Panc1 (cell line): ENCODE results near the gene TP53BP1. TPM values are rescaled to one million over a fixed set of nuclear protein-coding genes. Genes with fewer than 3 reads are reported as not detected.

Source experiments
- ATAC-seq: fragments of 200-7000 bp; cut with Tn5 transposase; 2 replicates; pipeline ENCODE4 v1.9.1; 2020; ENCODE audit warnings: mild to moderate bottlenecking, moderate library complexity
- BruUV-seq: library from RNA; stranded (reverse); fragments of 400-500 nt; replicated peaks from 2 replicates; lab custom pipeline; 2021; lab: Mats Ljungman, UMichigan
- CTCF ChIA-PET: fragments of 300-600 bp; sonication (Branson Sonifier 250); formaldehyde crosslinking; loops from one replicate; lab custom pipeline; 2022; ENCODE audit warnings: antibody characterized with exemption; lab: Charles Lee
- POLR2A ChIA-PET: fragments of 300-600 bp; sonication (Branson Sonifier 250); formaldehyde crosslinking; loops from one replicate; lab custom pipeline; 2022; ENCODE audit warnings: antibody characterized with exemption; lab: Charles Lee
- DNase-seq: peaks from one replicate; pipeline ENCODE4 v3.0.0-alpha.2; 2010; ENCODE audit warnings: low read depth, low spot score
- H3K27ac ChIP-seq: 2 replicates; pipeline ENCODE4 v1.5.1; 2011; ENCODE audit warnings: mild to moderate bottlenecking, low read length, inconsistent platforms
- H3K27me3 ChIP-seq: fragments of 200-500 bp; sonication (Bioruptor generic); 2 replicates; pipeline ENCODE4 v1.6.0; 2014; ENCODE audit warnings: low read length, inconsistent platforms; ENCODE audit not compliant: control insufficient read depth, insufficient read depth
- H3K36me3 ChIP-seq: fragments of 200-500 bp; sonication (Bioruptor generic); 2 replicates; pipeline ENCODE4 v1.5.1; 2014; ENCODE audit warnings: inconsistent platforms, mild to moderate bottlenecking, low read length, moderate library complexity; ENCODE audit not compliant: control insufficient read depth, insufficient read depth
- H3K4me1 ChIP-seq: 2 replicates; pipeline ENCODE4 v1.5.1; 2011; ENCODE audit warnings: inconsistent platforms, mild to moderate bottlenecking, low read length, moderate library complexity; ENCODE audit not compliant: control insufficient read depth, insufficient read depth
- H3K4me3 ChIP-seq, 2 experiments: 2 replicates each; pipeline ENCODE4 v1.5.1; 2011 to 2012; ENCODE audit warnings: low read depth in 2 of 2, low read length in 2 of 2, mild to moderate bottlenecking in 2 of 2, inconsistent platforms in 1 of 2, moderate library complexity in 1 of 2
- H3K9me3 ChIP-seq: fragments of 200-500 bp; sonication (Bioruptor generic); 2 replicates; pipeline ENCODE4 v1.5.1; 2014; ENCODE audit warnings: low read depth, mild to moderate bottlenecking, inconsistent platforms, low read length, moderate library complexity; ENCODE audit not compliant: control insufficient read depth, insufficient read depth
- CTCF ChIP-seq: fragments of 450-650 bp; IDR thresholded peaks from 2 replicates; pipeline ENCODE4 v1.5.1; 2017; ENCODE audit warnings: mild to moderate bottlenecking
- POLR2AphosphoS5 ChIP-seq: IDR thresholded peaks from 2 replicates; pipeline ENCODE4 v1.6.1; 2012; ENCODE audit warnings: mild to moderate bottlenecking, low read depth, low read length, moderate library complexity
- REST ChIP-seq, 2 experiments: IDR thresholded peaks; 2 replicates each; pipeline ENCODE4 v1.6.1; 2011 to 2012; ENCODE audit warnings: low read depth in 2 of 2, control low read depth in 1 of 2, low read length in 1 of 2, mild to moderate bottlenecking in 1 of 2, moderate library complexity in 1 of 2; ENCODE audit not compliant: insufficient read depth in 1 of 2
- SIN3A ChIP-seq: IDR thresholded peaks from 2 replicates; pipeline ENCODE4 v1.6.1; 2012; ENCODE audit warnings: low read depth, mild to moderate bottlenecking, low read length, moderate library complexity, borderline replicate concordance; ENCODE audit not compliant: insufficient read depth
- TCF7L2 ChIP-seq: IDR thresholded peaks from 2 replicates; pipeline ENCODE4 v1.6.1; 2011; ENCODE audit warnings: mild to moderate bottlenecking, low read depth, low read length, inconsistent platforms
- in situ Hi-C: cut with HindIII; loops from 2 replicates; pipeline ENCODE4 v1.10.0; 2016; ENCODE audit warnings: low sequenced_read_pairs, low pct_unique_long_range_greater_than_20kb
- intact Hi-C: fragments of 100-400 bp; cut with micrococcal nuclease; formaldehyde crosslinking; loops from one replicate; pipeline ENCODE4 v1.10.0; 2022; ENCODE audit not compliant: unreplicated experiment
- total RNA-seq: library from RNA; stranded (reverse); gene quantifications from one replicate; pipeline ENCODE4 v1.2.1, GENCODE V29; 2021; ENCODE audit not compliant: unreplicated experiment

Gene TP53BP1
- total RNA-seq, 1 experiment from 2014 or later = 80.3 TPM

- intact Hi-C loops (no loop called here), in situ Hi-C loops (no loop called here)
- Histone ChIP-seq H3K27ac (no peak overlapping the region), H3K27me3 (no peaks in the 10 kb centered on the region), H3K9me3 (no peaks in the 10 kb centered on the region), H3K4me3 (no peak overlapping the region), H3K4me1 (no peaks in the 10 kb centered on the region), H3K36me3 (peaks cover 26% of the 10 kb centered on the region)
- no peak for DNase-seq
- no TSS peak for BruUV-seq
- POLR2A ChIA-PET = no interaction called here
- ATAC-seq = no peak
- no peak for TF ChIP-seq POLR2AphosphoS5
- TF ChIP-seq REST (IDR thresholded peaks at IDR 0.05; ENCODE audit: insufficient read depth in 1 of 2, low read depth in 2 of 2, low read length in 1 of 2) = no peak
- no peak for TF ChIP-seq TCF7L2
- TF ChIP-seq CTCF = no peak
- no peak for TF ChIP-seq SIN3A
- CTCF ChIA-PET = no interaction called here
Measured at GRCh38 chr15:43382310-43382709, 110.6 kb downstream of the TP53BP1 start.

- in situ Hi-C loops (no loop called here), intact Hi-C loops (no loop called here)
- BruUV-seq = no TSS peak
- DNase-seq (no peak), ATAC-seq (no peak)
- ChIA-PET CTCF (no interaction called here), POLR2A (interaction anchor here (0.6 kb wide), 1 partner anchor 168 kb away, joined by 16 read pairs; no protein-coding TSS in a partner anchor)
- Histone ChIP-seq H3K9me3 (no peaks in the 10 kb centered on the region), H3K4me1 (no peaks in the 10 kb centered on the region), H3K27ac (no peak overlapping the region), H3K36me3 (peaks cover 27% of the 10 kb centered on the region), H3K4me3 (no peak overlapping the region), H3K27me3 (no peaks in the 10 kb centered on the region)
- TF ChIP-seq TCF7L2 (no peak), CTCF (no peak), SIN3A (no peak), REST (IDR thresholded peaks at IDR 0.05; ENCODE audit: insufficient read depth in 1 of 2, low read depth in 2 of 2, low read length in 1 of 2) (no peak), POLR2AphosphoS5 (no peak)
Measured at GRCh38 chr15:43378601-43379000, 114.4 kb downstream of the TP53BP1 start.
